T47D (cell line): Measurements from ENCODE around the gene EIF4A2.

Experiments
- DNase-seq, 2 experiments: peaks; one replicate each; pipeline versions ENCODE4 v3.0.0 to v3.0.0-alpha.2; 2011 to 2012; ENCODE audit warnings: low read depth in 1 of 2, low spot score in 1 of 2
- JUND ChIP-seq: IDR thresholded peaks from 2 replicates; pipeline ENCODE4 v1.6.1; 2012; ENCODE audit warnings: low read depth
- in situ Hi-C: cut with HindIII; loops from 2 replicates; pipeline ENCODE4 v1.10.0; 2016; ENCODE audit warnings: low sequenced_read_pairs, low pct_unique_long_range_greater_than_20kb

Gene EIF4A2

DNA sequence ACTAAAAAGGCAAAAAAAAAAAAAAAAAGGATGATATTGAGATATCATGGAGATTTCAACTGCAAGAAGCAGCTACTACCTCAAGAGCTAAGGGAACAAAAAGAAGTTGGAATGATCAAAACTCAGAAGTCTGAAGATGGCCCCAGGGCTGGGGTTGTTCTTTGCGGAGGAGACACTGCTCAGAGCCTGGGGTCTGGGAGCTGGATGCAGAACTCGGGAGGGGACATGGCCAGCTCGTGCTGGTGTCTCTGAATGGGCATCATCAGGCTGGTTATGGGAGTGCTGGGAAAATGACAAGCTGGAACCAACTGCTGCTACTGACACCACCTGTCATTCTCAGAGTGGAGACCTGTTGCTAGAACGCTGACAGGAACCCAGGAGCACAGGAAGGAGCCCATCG is 45.0 kb downstream of the EIF4A2 start:
- TF ChIP-seq JUND = no peak
- in situ Hi-C loops = no loop called here
- DNase-seq = no peak

GRCh38 chr3:186831798-186832197 is 48.4 kb downstream of the EIF4A2 start:
- in situ Hi-C loops = no loop called here
- TF ChIP-seq JUND = no peak

DNA sequence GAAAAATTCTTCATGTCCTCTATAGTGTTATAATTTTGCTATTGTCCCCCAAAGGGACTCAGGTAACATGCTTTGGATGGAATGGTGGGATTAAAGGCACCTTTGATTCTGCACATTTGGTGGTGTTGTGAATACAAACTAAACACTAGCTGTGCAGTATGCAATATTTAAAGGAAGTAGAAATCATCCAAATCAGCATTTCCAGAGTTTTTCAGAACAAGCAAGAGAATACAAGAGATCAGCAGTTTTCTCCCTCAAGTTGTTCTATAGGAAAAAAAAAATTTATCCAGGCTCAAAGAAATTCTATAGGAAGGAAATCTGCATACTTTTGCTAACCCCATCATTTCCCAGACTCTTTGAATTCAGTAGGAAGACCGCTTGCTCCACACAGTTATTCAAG is 48.9 kb downstream of the EIF4A2 start:
- in situ Hi-C loops = no loop called here
- no peak for DNase-seq
- TF ChIP-seq JUND = no peak

More at GRCh38 chr3:186831798-186832197, 48.4 kb downstream of the EIF4A2 start:
- DNase-seq = peak in 1 of 2 experiments; percentile 41
